ENCODE data around the gene OR13G1.

The OR13G1 gene

GRCh38 chr1:247627951-247628350, 51.6 kb downstream of the OR13G1 start (continued):
- TF ChIP-seq BACH2 (CRISPR knock-in tag; IDR thresholded peaks at IDR 0.05; ENCODE audit: borderline replicate concordance) (no peak), OSR1 (CRISPR knock-in tag; IDR thresholded peaks at IDR 0.05) (no peak), GLIS3 (CRISPR knock-in tag; IDR thresholded peaks at IDR 0.05) (no peak), ZFP3 (CRISPR knock-in tag; IDR thresholded peaks at IDR 0.05) (no peak), ZNF70 (CRISPR knock-in tag; IDR thresholded peaks at IDR 0.05) (no peak), CSDC2 (CRISPR knock-in tag; IDR thresholded peaks at IDR 0.05) (no peak)
